HG02852 (cell line): ENCODE measurements around the gene ASZ1.

Experiments used
- ATAC-seq: cut with Tn5 transposase; IDR thresholded peaks from one replicate; pipeline ENCODE4 v1.9.1; 2021; ENCODE audit warnings: mild to moderate bottlenecking, moderate library complexity; ENCODE audit not compliant: unreplicated experiment

ASZ1 gene

DNA sequence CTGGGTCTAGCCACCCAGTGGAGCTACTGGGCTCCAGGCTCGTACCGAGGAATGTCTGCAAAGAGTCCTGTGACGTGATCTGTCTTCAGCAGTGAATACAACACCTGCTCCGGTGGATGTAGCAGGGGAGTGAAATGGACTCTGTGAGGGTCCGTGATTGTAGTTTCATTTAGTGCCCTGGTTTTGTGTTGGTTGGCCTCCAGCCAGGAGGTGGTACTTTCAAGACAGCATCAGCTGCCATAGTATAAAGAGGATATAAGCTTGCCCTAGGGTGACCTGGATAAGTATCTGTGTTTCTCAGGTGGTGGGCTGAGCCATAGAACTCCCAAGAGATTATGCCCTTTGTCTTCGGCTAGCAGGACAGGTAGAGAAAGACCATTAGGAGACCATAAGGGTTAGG is 79.8 kb downstream of the ASZ1 start:
- no peak for ATAC-seq

DNA sequence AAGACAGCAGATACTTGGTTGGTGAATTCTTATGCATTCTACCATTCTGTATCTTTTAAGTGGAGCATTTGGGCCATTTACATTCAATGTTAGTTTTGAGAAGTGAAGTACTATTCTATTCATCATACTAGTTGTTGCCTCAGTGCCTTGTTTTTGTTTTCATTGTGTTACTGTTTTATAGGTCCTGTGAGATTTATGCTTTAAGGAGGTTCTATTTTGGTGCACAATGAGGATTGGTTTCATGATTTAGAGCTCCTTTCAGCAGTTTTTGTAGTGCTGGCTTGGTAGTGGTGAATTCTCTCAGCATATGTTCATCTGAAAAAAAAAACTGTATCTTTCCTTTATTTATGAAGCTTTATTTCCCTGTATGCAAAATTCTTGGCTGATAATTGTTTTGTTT is 81.1 kb downstream of the ASZ1 start:
- ATAC-seq = no peak

GRCh38 chr7:117338020-117338419 is 89.3 kb downstream of the ASZ1 start:
- ATAC-seq = no peak

DNA sequence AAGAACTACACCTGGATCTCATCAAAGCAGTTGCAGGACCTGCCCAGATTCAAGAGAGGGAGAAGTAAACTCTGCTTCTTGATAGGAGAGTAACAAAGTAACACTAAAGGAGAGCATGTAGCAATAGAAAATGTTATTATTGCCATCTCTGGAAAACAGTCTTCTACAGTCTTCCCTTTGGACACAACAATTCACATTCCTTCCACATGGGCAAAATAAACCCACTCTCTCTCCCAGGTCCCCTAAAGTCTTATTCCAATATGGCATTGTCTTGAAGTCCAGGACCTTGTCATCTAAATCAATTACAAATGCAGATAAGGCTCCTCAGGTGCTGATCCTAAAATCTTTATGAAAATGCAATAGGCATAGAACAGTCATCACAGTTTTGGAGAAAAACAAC is 94.1 kb downstream of the ASZ1 start:
- no peak for ATAC-seq

DNA sequence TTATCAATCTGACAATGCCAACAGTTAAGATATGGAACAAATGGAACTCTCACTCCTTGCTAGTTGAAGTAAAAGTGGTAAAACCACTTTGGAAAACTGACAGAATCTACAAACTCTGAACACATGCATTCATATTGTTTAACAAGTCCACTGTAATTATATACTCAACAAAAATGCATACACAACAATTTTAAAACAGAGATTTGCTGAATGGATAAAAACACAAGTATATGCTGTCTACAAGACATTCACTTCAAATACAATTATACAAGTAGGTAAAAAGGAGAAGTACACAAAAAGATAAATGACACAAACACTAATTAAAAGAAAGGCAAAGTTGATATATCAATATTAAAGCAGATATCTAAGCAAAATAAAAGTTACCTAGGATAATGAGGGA is 95.3 kb downstream of the ASZ1 start:
- ATAC-seq = no peak

DNA sequence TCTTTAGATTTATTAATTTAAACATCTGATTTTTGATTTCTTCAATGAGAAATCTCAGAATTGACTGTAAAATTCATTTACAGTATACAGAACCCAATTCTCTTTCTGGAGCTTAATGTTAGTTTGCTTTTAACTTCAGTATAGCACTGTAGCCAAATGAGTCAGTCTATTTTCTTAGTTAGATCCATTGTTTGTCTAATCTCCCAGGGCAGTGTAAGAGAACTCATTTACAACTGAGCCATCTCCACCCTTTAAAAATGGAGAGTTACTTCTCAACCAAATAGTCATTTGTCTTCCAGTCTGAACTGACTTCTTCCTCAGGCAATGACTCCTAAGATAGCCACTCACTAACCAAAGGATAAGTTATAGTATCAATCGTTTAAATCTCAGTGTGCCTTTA is 101.5 kb downstream of the ASZ1 start:
- ATAC-seq = no peak

DNA sequence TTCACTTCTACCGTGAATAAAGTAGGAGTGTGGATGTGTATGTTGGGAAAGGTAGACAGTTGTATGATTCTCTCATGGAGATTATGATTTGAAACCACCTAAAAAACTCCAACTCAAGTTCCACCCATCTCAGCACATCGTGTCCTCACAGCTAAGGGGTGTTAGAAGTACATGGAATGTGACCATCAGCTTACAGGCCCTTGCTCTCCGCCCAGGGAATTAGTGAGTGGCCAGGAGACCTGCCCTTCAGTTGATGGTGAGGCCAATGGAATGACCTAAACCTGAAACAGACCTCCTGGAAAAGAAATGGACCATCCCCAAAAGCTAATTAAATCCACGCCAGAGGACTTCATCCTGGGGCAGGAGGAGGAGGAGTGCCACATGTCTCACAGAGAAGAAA is 102.3 kb downstream of the ASZ1 start:
- ATAC-seq = no peak

DNA sequence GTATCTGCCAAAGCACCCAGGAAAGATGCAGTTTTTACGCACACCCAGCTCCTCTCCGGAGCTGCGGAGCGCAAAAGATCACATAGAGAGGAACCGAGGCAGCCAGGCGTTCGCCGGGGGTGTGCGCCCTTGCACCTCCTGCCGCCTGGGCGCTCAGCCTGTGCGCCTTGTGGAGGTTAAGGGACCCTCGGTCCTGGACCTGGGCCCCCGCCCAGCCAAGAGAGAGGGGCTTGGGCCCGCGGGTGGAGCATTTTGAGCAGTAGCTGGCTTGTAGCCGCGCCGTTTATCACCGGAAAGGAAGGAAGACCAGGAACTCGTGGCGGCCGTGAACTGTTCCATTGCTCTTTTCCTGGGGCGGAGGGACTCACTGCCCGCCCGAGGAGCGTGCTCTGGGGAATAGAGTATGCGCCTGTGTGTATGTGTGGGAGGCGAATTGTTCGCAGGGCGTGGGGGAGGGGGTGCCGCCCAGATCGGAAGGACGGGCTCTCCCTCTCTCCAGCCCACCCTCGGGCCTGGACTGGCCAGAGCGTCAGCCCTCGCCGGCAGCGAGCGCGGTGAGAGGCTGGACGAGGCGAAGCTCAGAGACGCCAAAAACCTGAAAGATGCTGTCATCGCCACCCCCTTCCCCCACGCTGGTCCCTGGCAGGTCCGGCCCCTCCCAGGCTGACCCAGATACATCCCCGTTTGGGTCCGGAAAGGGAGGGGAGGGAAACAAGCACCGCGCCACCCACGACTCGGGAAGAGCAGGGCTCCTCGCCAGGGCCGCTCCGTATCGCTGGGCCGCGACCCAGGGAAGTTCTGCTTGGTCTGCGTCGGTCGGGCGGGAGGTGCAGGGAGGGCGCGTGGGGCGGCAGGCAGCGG is 103.2 kb downstream of the ASZ1 start:
- no peak for ATAC-seq

DNA sequence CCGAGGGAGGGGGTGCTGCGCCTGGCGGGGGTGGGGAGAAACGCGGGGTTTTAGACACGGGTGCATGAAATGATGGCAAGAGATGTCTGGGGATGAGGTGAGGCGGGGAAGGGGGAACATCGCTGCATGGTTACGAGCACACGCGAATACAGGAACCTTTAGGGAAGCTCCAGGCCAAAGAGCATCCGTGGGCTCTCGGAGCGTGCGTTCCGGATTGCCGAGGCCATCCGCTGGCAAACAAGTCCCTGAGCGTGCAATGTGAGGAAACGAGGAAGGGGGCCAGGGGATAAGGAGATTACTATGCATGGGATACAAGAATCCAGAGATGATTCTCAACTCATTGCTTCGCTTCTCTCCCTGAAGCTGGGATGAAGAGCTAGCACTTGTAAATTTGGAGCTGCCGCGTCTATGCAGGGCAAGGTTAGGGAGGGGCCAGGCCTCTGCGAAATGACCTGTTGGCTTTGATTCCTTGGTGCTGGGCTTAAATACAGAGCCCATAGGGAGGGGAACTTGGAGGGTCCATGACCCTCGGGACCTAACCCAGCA is 103.9 kb downstream of the ASZ1 start:
- no peak for ATAC-seq

GRCh38 chr7:117322741-117323304 is 104.5 kb downstream of the ASZ1 start, which contains the start of gene WNT2:
Gene WNT2, minus strand, starts transcription at chr7:117323058. Its CDS starts 69 bp downstream, at chr7:117322989.
- ATAC-seq = no peak

DNA sequence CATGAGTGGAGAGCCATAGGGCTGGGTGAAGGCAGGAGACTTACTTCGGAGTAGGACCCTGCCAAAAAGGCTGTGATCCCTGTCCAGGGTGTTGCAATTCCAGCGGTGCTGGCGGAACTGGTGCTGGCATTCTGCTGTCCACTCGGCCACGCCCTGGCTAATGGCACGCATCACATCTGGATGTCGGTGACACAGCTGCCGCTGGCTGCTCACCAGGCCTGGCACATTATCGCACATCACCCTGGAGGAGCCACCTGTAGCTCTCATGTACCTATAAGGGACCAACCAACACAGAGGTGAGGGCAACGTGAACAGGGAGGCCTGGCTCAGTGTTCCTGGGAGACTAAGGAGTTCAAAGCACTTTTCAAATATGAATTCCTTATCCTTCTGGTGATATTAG is 106.8 kb downstream of the ASZ1 start:
- ATAC-seq = no peak

DNA sequence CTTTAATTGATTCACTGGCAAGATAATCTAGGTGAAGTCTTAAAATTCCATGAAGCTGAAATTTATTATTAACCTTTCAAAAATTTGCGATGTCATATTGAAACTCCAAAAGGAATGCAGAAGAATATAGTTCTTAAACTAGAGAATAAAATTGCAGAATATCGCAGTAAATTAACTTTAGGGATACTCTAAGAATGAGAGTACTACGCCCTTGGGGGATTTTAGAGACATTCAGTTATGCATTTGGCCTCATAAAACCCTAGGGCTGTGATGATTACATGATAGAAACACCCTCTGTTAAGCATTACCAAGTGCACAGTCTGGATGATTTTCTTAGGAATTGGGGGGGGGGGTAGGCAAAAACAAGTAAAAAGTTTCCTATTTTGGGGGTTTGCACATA is 108.1 kb downstream of the ASZ1 start:
- no peak for ATAC-seq

GRCh38 chr7:117313582-117313981 is 113.7 kb downstream of the ASZ1 start:
- no peak for ATAC-seq
